ENCODE measurements around the gene ACY1.

GRCh38 chr3:51970606-51971300, 12.6 kb upstream of the ACY1 start:
- no peak for TF ChIP-seq POLR2A (IDR thresholded peaks at IDR 0.05)
- no peak for TF ChIP-seq CTCF (IDR thresholded peaks at IDR 0.05)
